ENCODE measurements around the gene ADK. TPM values are rescaled to one million over a fixed set of nuclear protein-coding genes. Genes with fewer than 3 reads are reported as not detected.

The ADK gene
- polyA plus RNA-seq, 2 donors: 27.3 to 45.2 TPM

GRCh38 chr10:74736029-74736428 is 585.0 kb downstream of the ADK start:
- Histone ChIP-seq H3K4me3 (ENCODE audit: low read depth in 1 of 2, low read length in 2 of 2) (no peak overlapping the region), H3K9me3 (ENCODE audit: control insufficient read depth in 2 of 2, insufficient read depth in 1 of 2, low read depth in 1 of 2, low read length in 1 of 2) (no peaks in the 10 kb centered on the region), H3K4me1 (ENCODE audit: control insufficient read depth in 2 of 2, insufficient read depth in 2 of 2, low read length in 1 of 2) (no peaks in the 10 kb centered on the region), H3K27me3 (ENCODE audit: control insufficient read depth in 1 of 2, insufficient read depth in 2 of 2, low read length in 2 of 2) (no peaks in the 10 kb centered on the region), H3K27ac (ENCODE audit: low read depth in 2 of 2, low read length in 1 of 2) (no peak overlapping the region), H3K36me3 (ENCODE audit: control insufficient read depth in 2 of 2, insufficient read depth in 2 of 2, low read length in 1 of 2) (no peaks in the 10 kb centered on the region)
- 79 to 83% methylated on average over 2 of the region's 2 CpGs for WGBS, 2 donors

GRCh38 chr10:74738052-74738451 is 587.0 kb downstream of the ADK start:
- Histone ChIP-seq H3K27ac (ENCODE audit: low read depth in 2 of 2, low read length in 1 of 2) (no peak overlapping the region), H3K9me3 (ENCODE audit: control insufficient read depth in 2 of 2, insufficient read depth in 1 of 2, low read depth in 1 of 2, low read length in 1 of 2) (no peaks in the 10 kb centered on the region), H3K36me3 (ENCODE audit: control insufficient read depth in 2 of 2, insufficient read depth in 2 of 2, low read length in 1 of 2) (no peaks in the 10 kb centered on the region), H3K4me3 (ENCODE audit: low read depth in 1 of 2, low read length in 2 of 2) (no peak overlapping the region), H3K27me3 (ENCODE audit: control insufficient read depth in 1 of 2, insufficient read depth in 2 of 2, low read length in 2 of 2) (no peaks in the 10 kb centered on the region), H3K4me1 (ENCODE audit: control insufficient read depth in 2 of 2, insufficient read depth in 2 of 2, low read length in 1 of 2) (no peaks in the 10 kb centered on the region)
- WGBS, 2 donors: 60 to 69% methylated on average over 1 of the region's 1 CpG

GRCh38 chr10:74738542-74738941 is 587.5 kb downstream of the ADK start:
- Histone ChIP-seq H3K27me3 (ENCODE audit: control insufficient read depth in 1 of 2, insufficient read depth in 2 of 2, low read length in 2 of 2) (no peaks in the 10 kb centered on the region), H3K36me3 (ENCODE audit: control insufficient read depth in 2 of 2, insufficient read depth in 2 of 2, low read length in 1 of 2) (no peaks in the 10 kb centered on the region), H3K4me1 (ENCODE audit: control insufficient read depth in 2 of 2, insufficient read depth in 2 of 2, low read length in 1 of 2) (no peaks in the 10 kb centered on the region), H3K4me3 (ENCODE audit: low read depth in 1 of 2, low read length in 2 of 2) (no peak overlapping the region), H3K9me3 (ENCODE audit: control insufficient read depth in 2 of 2, insufficient read depth in 1 of 2, low read depth in 1 of 2, low read length in 1 of 2) (no peaks in the 10 kb centered on the region), H3K27ac (ENCODE audit: low read depth in 2 of 2, low read length in 1 of 2) (no peak overlapping the region)
- WGBS, 2 donors: 75 to 81% methylated on average over 3 of the region's 3 CpGs

GRCh38 chr10:74738985-74739567 is 588.1 kb downstream of the ADK start:
- 53 to 61% methylated on average over 10 of the region's 10 CpGs for WGBS, 2 donors
- Histone ChIP-seq H3K4me1 (ENCODE audit: control insufficient read depth in 2 of 2, insufficient read depth in 2 of 2, low read length in 1 of 2) (no peaks in the 10 kb centered on the region), H3K4me3 (ENCODE audit: low read depth in 1 of 2, low read length in 2 of 2) (no peak overlapping the region), H3K9me3 (ENCODE audit: control insufficient read depth in 2 of 2, insufficient read depth in 1 of 2, low read depth in 1 of 2, low read length in 1 of 2) (no peaks in the 10 kb centered on the region), H3K36me3 (ENCODE audit: control insufficient read depth in 2 of 2, insufficient read depth in 2 of 2, low read length in 1 of 2) (no peaks in the 10 kb centered on the region), H3K27me3 (ENCODE audit: control insufficient read depth in 1 of 2, insufficient read depth in 2 of 2, low read length in 2 of 2) (no peaks in the 10 kb centered on the region), H3K27ac (ENCODE audit: low read depth in 2 of 2, low read length in 1 of 2) (no peak overlapping the region)

- H3K36me3 ChIP-seq (ENCODE audit: control insufficient read depth in 2 of 2, insufficient read depth in 2 of 2, low read length in 1 of 2): no peaks in the 10 kb centered on the region
- H3K4me1 ChIP-seq (ENCODE audit: control insufficient read depth in 2 of 2, insufficient read depth in 2 of 2, low read length in 1 of 2): no peaks in the 10 kb centered on the region
- no peak overlapping the region for H3K4me3 ChIP-seq (ENCODE audit: low read depth in 1 of 2, low read length in 2 of 2)
- H3K27ac ChIP-seq (ENCODE audit: low read depth in 2 of 2, low read length in 1 of 2): no peak overlapping the region
- 78 to 90% methylated on average over 4 of the region's 4 CpGs for WGBS, 2 donors
- H3K27me3 ChIP-seq (ENCODE audit: control insufficient read depth in 1 of 2, insufficient read depth in 2 of 2, low read length in 2 of 2): no peaks in the 10 kb centered on the region
- no peaks in the 10 kb centered on the region for H3K9me3 ChIP-seq (ENCODE audit: control insufficient read depth in 2 of 2, insufficient read depth in 1 of 2, low read depth in 1 of 2, low read length in 1 of 2)
Measured at GRCh38 chr10:74743401-74743800, 592.4 kb downstream of the ADK start.

DNA sequence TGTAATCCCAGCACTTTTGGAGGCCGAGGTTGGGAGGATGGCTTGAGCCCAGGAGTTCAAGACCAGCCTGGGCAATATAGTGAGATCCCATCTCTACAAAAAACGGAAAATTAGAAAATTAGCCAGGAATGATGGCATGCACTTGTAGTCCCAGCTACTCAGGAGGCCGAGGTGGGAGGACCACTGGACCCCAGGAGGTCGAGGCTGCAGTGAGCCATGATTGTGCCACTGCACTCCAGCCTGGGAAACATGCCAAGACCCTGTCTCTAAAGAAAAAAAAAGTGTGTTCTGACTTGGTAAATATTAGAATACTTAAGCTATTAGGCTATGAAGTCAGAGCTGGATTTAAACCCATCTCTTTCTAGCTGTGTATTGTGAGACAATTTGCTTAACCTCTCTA is 594.4 kb downstream of the ADK start:
- no peaks in the 10 kb centered on the region for H3K4me1 ChIP-seq (ENCODE audit: control insufficient read depth in 2 of 2, insufficient read depth in 2 of 2, low read length in 1 of 2)
- H3K27me3 ChIP-seq (ENCODE audit: control insufficient read depth in 1 of 2, insufficient read depth in 2 of 2, low read length in 2 of 2): no peaks in the 10 kb centered on the region
- 78 to 80% methylated on average over 4 of the region's 4 CpGs for WGBS, 2 donors
- no peak overlapping the region for H3K27ac ChIP-seq (ENCODE audit: low read depth in 2 of 2, low read length in 1 of 2)
- H3K9me3 ChIP-seq (ENCODE audit: control insufficient read depth in 2 of 2, insufficient read depth in 1 of 2, low read depth in 1 of 2, low read length in 1 of 2): no peaks in the 10 kb centered on the region
- H3K4me3 ChIP-seq (ENCODE audit: low read depth in 1 of 2, low read length in 2 of 2): no peak overlapping the region
- no peaks in the 10 kb centered on the region for H3K36me3 ChIP-seq (ENCODE audit: control insufficient read depth in 2 of 2, insufficient read depth in 2 of 2, low read length in 1 of 2)

DNA sequence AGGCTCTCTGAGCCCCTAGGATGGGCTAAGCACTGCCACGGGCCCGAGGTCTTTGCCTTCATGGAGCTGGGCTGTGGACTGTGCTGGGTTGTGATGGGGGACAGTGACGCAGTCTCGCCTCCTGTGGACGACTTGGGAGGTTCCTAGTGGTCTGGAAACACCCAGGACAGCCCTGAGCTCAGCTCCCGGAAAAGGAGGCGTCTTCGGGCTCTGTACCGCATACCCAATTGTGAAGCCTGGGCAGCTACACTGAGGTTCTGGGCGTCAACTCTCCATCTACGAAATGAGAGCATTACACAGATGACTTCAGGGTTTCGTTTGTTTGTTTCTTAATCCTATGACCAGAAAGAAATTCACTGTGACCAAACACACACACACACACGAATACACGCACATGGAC is 595.8 kb downstream of the ADK start:
- H3K9me3 ChIP-seq (ENCODE audit: control insufficient read depth in 2 of 2, insufficient read depth in 1 of 2, low read depth in 1 of 2, low read length in 1 of 2): no peaks in the 10 kb centered on the region
- WGBS, 2 donors: 88 to 90% methylated on average over 14 of the region's 14 CpGs

GRCh38 chr10:74748468-74749031 is 597.5 kb downstream of the ADK start:
- Histone ChIP-seq H3K9me3 (ENCODE audit: control insufficient read depth in 2 of 2, insufficient read depth in 1 of 2, low read depth in 1 of 2, low read length in 1 of 2) (no peaks in the 10 kb centered on the region), H3K4me3 (ENCODE audit: low read depth in 1 of 2, low read length in 2 of 2) (no peak overlapping the region), H3K4me1 (ENCODE audit: control insufficient read depth in 2 of 2, insufficient read depth in 2 of 2, low read length in 1 of 2) (no peaks in the 10 kb centered on the region), H3K36me3 (ENCODE audit: control insufficient read depth in 2 of 2, insufficient read depth in 2 of 2, low read length in 1 of 2) (no peaks in the 10 kb centered on the region), H3K27ac (ENCODE audit: low read depth in 2 of 2, low read length in 1 of 2) (no peak overlapping the region), H3K27me3 (ENCODE audit: control insufficient read depth in 1 of 2, insufficient read depth in 2 of 2, low read length in 2 of 2) (no peaks in the 10 kb centered on the region)
- 76 to 79% methylated on average over 9 of the region's 9 CpGs for WGBS, 2 donors

More for the DNA sequence above, 595.8 kb downstream of the ADK start:
- Histone ChIP-seq H3K27ac (ENCODE audit: low read depth in 2 of 2, low read length in 1 of 2) (no peak overlapping the region), H3K4me1 (ENCODE audit: control insufficient read depth in 2 of 2, insufficient read depth in 2 of 2, low read length in 1 of 2) (no peaks in the 10 kb centered on the region), H3K4me3 (ENCODE audit: low read depth in 1 of 2, low read length in 2 of 2) (no peak overlapping the region), H3K36me3 (ENCODE audit: control insufficient read depth in 2 of 2, insufficient read depth in 2 of 2, low read length in 1 of 2) (no peaks in the 10 kb centered on the region), H3K27me3 (ENCODE audit: control insufficient read depth in 1 of 2, insufficient read depth in 2 of 2, low read length in 2 of 2) (no peaks in the 10 kb centered on the region)

GRCh38 chr10:74750848-74751274 is 599.8 kb downstream of the ADK start:
- WGBS, 2 donors: 78 to 80% methylated on average over 6 of the region's 6 CpGs
- Histone ChIP-seq H3K9me3 (ENCODE audit: control insufficient read depth in 2 of 2, insufficient read depth in 1 of 2, low read depth in 1 of 2, low read length in 1 of 2) (no peaks in the 10 kb centered on the region), H3K4me3 (ENCODE audit: low read depth in 1 of 2, low read length in 2 of 2) (no peak overlapping the region), H3K36me3 (ENCODE audit: control insufficient read depth in 2 of 2, insufficient read depth in 2 of 2, low read length in 1 of 2) (no peaks in the 10 kb centered on the region), H3K27me3 (ENCODE audit: control insufficient read depth in 1 of 2, insufficient read depth in 2 of 2, low read length in 2 of 2) (no peaks in the 10 kb centered on the region), H3K4me1 (ENCODE audit: control insufficient read depth in 2 of 2, insufficient read depth in 2 of 2, low read length in 1 of 2) (no peaks in the 10 kb centered on the region), H3K27ac (ENCODE audit: low read depth in 2 of 2, low read length in 1 of 2) (no peak overlapping the region)

- WGBS, 2 donors: 93 to 95% methylated on average over 6 of the region's 6 CpGs
- no peak overlapping the region for H3K4me3 ChIP-seq (ENCODE audit: low read depth in 1 of 2, low read length in 2 of 2)
- H3K27ac ChIP-seq (ENCODE audit: low read depth in 2 of 2, low read length in 1 of 2): no peak overlapping the region
- H3K9me3 ChIP-seq (ENCODE audit: control insufficient read depth in 2 of 2, insufficient read depth in 1 of 2, low read depth in 1 of 2, low read length in 1 of 2): no peaks in the 10 kb centered on the region
- no peaks in the 10 kb centered on the region for H3K4me1 ChIP-seq (ENCODE audit: control insufficient read depth in 2 of 2, insufficient read depth in 2 of 2, low read length in 1 of 2)
- no peaks in the 10 kb centered on the region for H3K27me3 ChIP-seq (ENCODE audit: control insufficient read depth in 1 of 2, insufficient read depth in 2 of 2, low read length in 2 of 2)
- H3K36me3 ChIP-seq (ENCODE audit: control insufficient read depth in 2 of 2, insufficient read depth in 2 of 2, low read length in 1 of 2): no peaks in the 10 kb centered on the region
Measured at GRCh38 chr10:74752371-74753040, 601.5 kb downstream of the ADK start.
